ENCODE measurements around the gene PAK6.

Gene PAK6

GRCh38 chr15:40256638-40257235 lies 17.9 kb downstream of the PAK6 start:
- DNase-seq: no peak

GRCh38 chr15:40257656-40258450 lies 19.0 kb downstream of the PAK6 start:
- DNase-seq: no peak

GRCh38 chr15:40258544-40258943 lies 19.7 kb downstream of the PAK6 start:
- DNase-seq: no peak

GRCh38 chr15:40259021-40259420 lies 20.2 kb downstream of the PAK6 start:
- DNase-seq: no peak

- DNase-seq: no peak
Measured at GRCh38 chr15:40263024-40263754, 24.3 kb downstream of the PAK6 start.

GRCh38 chr15:40264321-40265153 lies 25.7 kb downstream of the PAK6 start:
- DNase-seq: no peak

- DNase-seq: no peak
Measured at GRCh38 chr15:40265355-40265754, 26.5 kb downstream of the PAK6 start.

GRCh38 chr15:40265875-40266274 lies 27.0 kb downstream of the PAK6 start:
- DNase-seq: no peak

- DNase-seq: no peak
Measured at GRCh38 chr15:40266828-40267304, 28.0 kb downstream of the PAK6 start.

- DNase-seq: no peak
Measured at GRCh38 chr15:40267670-40268069, 28.8 kb downstream of the PAK6 start.

- no peak for DNase-seq
Measured at GRCh38 chr15:40269604-40270003, 30.7 kb downstream of the PAK6 start.

GRCh38 chr15:40270246-40270995 lies 31.6 kb downstream of the PAK6 start:
- no peak for DNase-seq

GRCh38 chr15:40271685-40272484 lies 33.0 kb downstream of the PAK6 start:
- DNase-seq: no peak

GRCh38 chr15:40272485-40273056 lies 33.7 kb downstream of the PAK6 start:
- no peak for DNase-seq

GRCh38 chr15:40273428-40273827 lies 34.6 kb downstream of the PAK6 start:
- DNase-seq: no peak

- DNase-seq: no peak
Measured at GRCh38 chr15:40274350-40275274, 35.7 kb downstream of the PAK6 start.

GRCh38 chr15:40275523-40275922 lies 36.7 kb downstream of the PAK6 start:
- no peak for DNase-seq

- DNase-seq: no peak
Measured at GRCh38 chr15:40275954-40276353, 37.1 kb downstream of the PAK6 start.

GRCh38 chr15:40276927-40277326 lies 38.1 kb downstream of the PAK6 start:
- no peak for DNase-seq

- no peak for DNase-seq
Measured at GRCh38 chr15:40277471-40277870, 38.6 kb downstream of the PAK6 start.

All from NCI-H2029 treated with DMSO at 0.1 percent for 48 hours (cell line).